ENCODE data around the gene SSTR4.

The SSTR4 gene

DNA sequence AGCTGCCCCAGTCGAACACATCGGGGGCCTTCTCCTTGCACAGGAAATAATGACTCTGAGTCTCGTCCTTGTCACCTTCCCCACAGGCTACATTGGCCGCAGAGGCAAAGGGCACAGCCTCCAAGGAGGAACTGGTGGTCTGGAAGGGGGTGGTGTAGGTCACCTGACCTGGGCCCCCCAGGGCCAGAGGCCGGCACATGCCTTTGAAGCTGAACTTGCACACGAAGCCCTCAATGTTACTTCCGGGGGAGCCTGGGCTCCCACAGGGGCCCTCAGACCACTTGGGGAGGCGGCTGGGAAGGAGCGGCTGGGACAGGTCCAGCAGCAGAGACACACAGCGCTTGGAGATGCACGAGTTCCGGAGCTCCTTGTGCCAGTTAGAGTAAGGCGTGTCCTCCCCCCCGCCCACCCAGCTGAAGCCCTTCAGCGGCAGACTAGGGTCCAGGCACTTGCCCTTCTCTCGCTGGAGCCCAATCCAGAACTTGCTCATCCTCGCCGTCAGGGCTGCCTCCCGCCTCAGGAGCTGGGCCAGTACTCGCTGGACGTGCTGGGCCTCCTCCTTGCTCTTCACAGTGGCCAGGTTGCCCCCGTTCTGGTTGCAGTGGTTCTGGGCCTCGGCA lies 50.4 kb downstream of the SSTR4 start:
- Histone ChIP-seq H3K23ac (ENCODE audit: low read depth, low read length, poor library complexity) (peak overlapping the region; percentile 70), H3K4me1 (ENCODE audit: control insufficient read depth in 2 of 2, insufficient read depth in 1 of 2, low read depth in 1 of 2, low read length in 2 of 2) (peaks cover 0 to 3% of the 10 kb centered on the region in 2 donors), H3K27ac (replicated peaks; ENCODE audit: low read length) (no peak overlapping the region), H3K4me2 (ENCODE audit: insufficient read depth, low read length, poor library complexity, severe bottlenecking) (no peak overlapping the region), H3K9me3 (replicated peaks in 1 of 2; ENCODE audit: control insufficient read depth in 2 of 2, insufficient read depth in 1 of 2, low read depth in 1 of 2, low read length in 2 of 2) (no peaks in the 10 kb centered on the region), H2BK15ac (ENCODE audit: low read length) (peak overlapping the region; percentile 81), H2AFZ (ENCODE audit: low read length) (peak overlapping the region; percentile 65), H2AK5ac (ENCODE audit: low read depth, low read length) (peak overlapping the region; percentile 47), H3K27me3 (ENCODE audit: control insufficient read depth in 3 of 3, insufficient read depth in 3 of 3, low read depth in 1 of 3, low read length in 3 of 3) (no peaks in the 10 kb centered on the region), H2BK120ac (ENCODE audit: low read depth, low read length) (no peak overlapping the region), H4K8ac (ENCODE audit: low read depth, low read length) (no peak overlapping the region), H3K4ac (ENCODE audit: low read length) (no peak overlapping the region), H4K91ac (ENCODE audit: low read depth, low read length, poor library complexity) (peak overlapping the region; percentile 16), H3K14ac (ENCODE audit: low read length) (peak overlapping the region; percentile 78), H3K36me3 (replicated peaks in 1 of 2; ENCODE audit: control insufficient read depth in 2 of 2, insufficient read depth in 2 of 2, low read length in 2 of 2) (no peaks in the 10 kb centered on the region), H3K9ac (ENCODE audit: low read depth, low read length, poor library complexity) (no peak overlapping the region), H3K4me3 (ENCODE audit: low read length in 2 of 2) (no peak overlapping the region), H3K18ac (ENCODE audit: low read length) (peak overlapping the region; percentile 89), H3K79me1 (ENCODE audit: low read depth, low read length) (no peaks in the 10 kb centered on the region), H2BK12ac (ENCODE audit: low read length) (peak overlapping the region; percentile 53), H2BK5ac (ENCODE audit: low read length) (no peak overlapping the region)
- WGBS, 2 donors (ENCODE audit: extremely low coverage in 2 of 2, insufficient read length in 2 of 2, insufficient replicate concordance in 1 of 2) = no CpG with 5 or more reads among the region's 23 CpGs
- DNase-seq (ENCODE audit: low spot score) = no peak

DNA sequence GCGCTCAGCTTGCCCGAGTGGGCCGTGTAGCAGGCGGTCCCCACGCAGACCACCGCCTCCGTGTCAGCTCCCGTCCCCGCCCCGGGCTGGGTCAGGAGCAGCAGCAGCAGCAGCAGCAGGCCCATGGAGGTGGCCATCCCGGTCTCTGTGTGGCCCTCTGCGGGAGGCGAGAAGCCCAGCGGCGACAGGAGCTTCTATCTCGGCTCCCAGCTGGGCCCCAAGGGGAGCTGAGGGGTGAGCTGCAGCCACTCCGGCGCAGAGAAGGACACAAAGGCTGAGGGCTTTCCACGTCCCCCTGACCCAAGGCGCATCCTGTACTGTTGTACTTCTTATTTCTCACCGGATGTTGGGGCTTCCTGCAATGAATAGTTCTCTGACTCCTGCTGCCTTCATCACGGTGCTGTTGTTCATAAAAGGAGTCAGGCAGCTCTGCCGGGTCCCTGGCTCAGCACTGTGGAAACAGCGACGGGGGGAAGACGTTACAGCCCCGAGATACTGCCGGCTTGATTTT lies 51.0 kb downstream of the SSTR4 start, which contains the start of gene CD93:
Gene CD93 (minus strand): TSS at position 269 of the 511 bp plus-strand sequence. CDS start 132 bp downstream, at position 137.
- Histone ChIP-seq H3K9ac (ENCODE audit: low read depth, low read length, poor library complexity) (no peak within 1 kb of the TSS), H3K18ac (ENCODE audit: low read length) (peak within 1 kb of the TSS; percentile 89), H2BK5ac (ENCODE audit: low read length) (no peak within 1 kb of the TSS), H3K4ac (ENCODE audit: low read length) (no peak within 1 kb of the TSS), H3K79me1 (ENCODE audit: low read depth, low read length) (no peaks in the 10 kb centered on the region), H4K8ac (ENCODE audit: low read depth, low read length) (no peak within 1 kb of the TSS), H2BK12ac (ENCODE audit: low read length) (peak within 1 kb of the TSS; percentile 53), H2AFZ (ENCODE audit: low read length) (peak within 1 kb of the TSS; percentile 65), H2BK120ac (ENCODE audit: low read depth, low read length) (no peak within 1 kb of the TSS), H4K91ac (ENCODE audit: low read depth, low read length, poor library complexity) (peak within 1 kb of the TSS; percentile 16), H3K27me3 (ENCODE audit: control insufficient read depth in 3 of 3, insufficient read depth in 3 of 3, low read depth in 1 of 3, low read length in 3 of 3) (no peaks in the 10 kb centered on the region), H3K36me3 (replicated peaks in 1 of 2; ENCODE audit: control insufficient read depth in 2 of 2, insufficient read depth in 2 of 2, low read length in 2 of 2) (no peaks in the 10 kb centered on the region), H3K23ac (ENCODE audit: low read depth, low read length, poor library complexity) (peak within 1 kb of the TSS; percentile 70), H3K27ac (replicated peaks; ENCODE audit: low read length) (no peak within 1 kb of the TSS), H3K9me3 (replicated peaks in 1 of 2; ENCODE audit: control insufficient read depth in 2 of 2, insufficient read depth in 1 of 2, low read depth in 1 of 2, low read length in 2 of 2) (no peaks in the 10 kb centered on the region), H3K4me2 (ENCODE audit: insufficient read depth, low read length, poor library complexity, severe bottlenecking) (no peak within 1 kb of the TSS), H3K14ac (ENCODE audit: low read length) (peak within 1 kb of the TSS; percentile 78), H3K4me3 (ENCODE audit: low read length in 2 of 2) (no peak within 1 kb of the TSS), H2AK5ac (ENCODE audit: low read depth, low read length) (peak within 1 kb of the TSS; percentile 47), H3K4me1 (ENCODE audit: control insufficient read depth in 2 of 2, insufficient read depth in 1 of 2, low read depth in 1 of 2, low read length in 2 of 2) (peaks cover 0 to 3% of the 10 kb centered on the region in 2 donors), H2BK15ac (ENCODE audit: low read length) (peak within 1 kb of the TSS; percentile 81)
- WGBS, 2 donors (ENCODE audit: extremely low coverage in 2 of 2, insufficient read length in 2 of 2, insufficient replicate concordance in 1 of 2) = no CpG with 5 or more reads among the region's 28 CpGs
- no peak for DNase-seq (ENCODE audit: low spot score)

DNA sequence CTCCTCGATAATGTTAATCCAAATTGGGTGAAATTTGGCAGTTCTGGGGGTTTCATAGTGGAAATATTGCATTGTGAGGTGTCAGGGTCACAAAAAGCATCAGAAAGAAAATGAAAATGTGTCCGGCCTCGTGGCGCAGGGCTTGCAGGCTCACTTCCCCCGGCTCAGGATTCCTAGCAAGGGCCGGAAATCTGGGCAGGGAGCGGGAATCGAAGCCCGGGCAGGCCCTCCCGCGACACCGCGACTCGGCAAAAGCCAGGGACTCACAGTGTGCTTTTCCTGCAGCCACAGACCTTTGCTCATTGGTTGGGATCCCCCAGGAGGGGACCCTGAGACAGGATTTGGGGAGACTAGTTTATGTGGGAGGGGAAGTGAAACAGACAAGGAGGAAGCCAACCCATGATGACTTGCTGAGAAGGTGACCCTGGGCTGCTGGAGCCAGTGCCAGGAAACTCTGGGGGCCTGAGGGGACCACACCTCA lies 51.9 kb downstream of the SSTR4 start:
- Histone ChIP-seq H2BK12ac (ENCODE audit: low read length) (no peak overlapping the region), H3K4me2 (ENCODE audit: insufficient read depth, low read length, poor library complexity, severe bottlenecking) (no peak overlapping the region), H3K9ac (ENCODE audit: low read depth, low read length, poor library complexity) (no peak overlapping the region), H2BK120ac (ENCODE audit: low read depth, low read length) (no peak overlapping the region), H3K4me1 (ENCODE audit: control insufficient read depth in 2 of 2, insufficient read depth in 1 of 2, low read depth in 1 of 2, low read length in 2 of 2) (peaks cover 0 to 3% of the 10 kb centered on the region in 2 donors), H3K4me3 (ENCODE audit: low read length in 2 of 2) (no peak overlapping the region), H2AFZ (ENCODE audit: low read length) (peak overlapping the region; percentile 65), H3K4ac (ENCODE audit: low read length) (no peak overlapping the region), H3K23ac (ENCODE audit: low read depth, low read length, poor library complexity) (no peak overlapping the region), H2BK15ac (ENCODE audit: low read length) (no peak overlapping the region), H4K91ac (ENCODE audit: low read depth, low read length, poor library complexity) (no peak overlapping the region), H3K9me3 (replicated peaks in 1 of 2; ENCODE audit: control insufficient read depth in 2 of 2, insufficient read depth in 1 of 2, low read depth in 1 of 2, low read length in 2 of 2) (no peaks in the 10 kb centered on the region), H2BK5ac (ENCODE audit: low read length) (no peak overlapping the region), H3K27me3 (ENCODE audit: control insufficient read depth in 3 of 3, insufficient read depth in 3 of 3, low read depth in 1 of 3, low read length in 3 of 3) (no peaks in the 10 kb centered on the region), H3K18ac (ENCODE audit: low read length) (no peak overlapping the region), H3K27ac (replicated peaks; ENCODE audit: low read length) (no peak overlapping the region), H3K79me1 (ENCODE audit: low read depth, low read length) (no peaks in the 10 kb centered on the region), H3K14ac (ENCODE audit: low read length) (no peak overlapping the region), H4K8ac (ENCODE audit: low read depth, low read length) (no peak overlapping the region), H3K36me3 (replicated peaks in 1 of 2; ENCODE audit: control insufficient read depth in 2 of 2, insufficient read depth in 2 of 2, low read length in 2 of 2) (no peaks in the 10 kb centered on the region), H2AK5ac (ENCODE audit: low read depth, low read length) (no peak overlapping the region)
- DNase-seq (ENCODE audit: low spot score) = no peak
- WGBS, 2 donors (ENCODE audit: extremely low coverage in 2 of 2, insufficient read length in 2 of 2, insufficient replicate concordance in 1 of 2) = no CpG with 5 or more reads among the region's 14 CpGs

DNA sequence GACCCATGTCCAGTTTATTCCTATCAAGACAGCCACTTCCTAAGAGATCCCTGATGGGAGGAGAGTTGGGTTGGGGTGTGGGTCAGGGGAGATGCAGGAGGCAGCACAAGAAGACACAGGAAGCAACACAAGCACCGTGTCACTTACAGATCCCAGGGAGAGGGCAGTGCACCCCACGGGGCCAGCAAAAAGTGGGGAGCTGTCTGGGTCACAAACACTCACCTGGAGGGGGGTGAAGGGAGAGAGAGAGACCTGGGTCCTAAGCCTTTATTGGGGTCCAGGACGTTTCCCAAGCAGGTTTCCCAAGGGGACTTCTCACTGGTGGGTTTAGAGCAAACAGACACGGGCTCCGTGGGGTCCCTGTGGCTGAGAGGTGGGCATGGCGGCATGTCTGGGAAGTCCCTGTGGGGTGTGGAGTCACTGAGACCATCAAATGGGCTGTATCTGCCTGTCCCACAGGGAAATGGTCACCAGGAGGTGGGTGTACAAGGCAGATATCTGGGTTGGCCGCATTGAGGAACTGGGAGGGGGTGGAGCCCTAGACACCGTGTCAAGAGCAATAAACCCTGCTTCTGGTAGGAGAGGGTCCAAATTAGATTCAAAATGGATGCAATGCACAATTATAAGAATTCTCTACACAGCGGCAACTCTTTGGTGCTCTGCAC lies 52.6 kb downstream of the SSTR4 start:
- Histone ChIP-seq H2BK5ac (ENCODE audit: low read length) (no peak overlapping the region), H3K9ac (ENCODE audit: low read depth, low read length, poor library complexity) (no peak overlapping the region), H3K4ac (ENCODE audit: low read length) (no peak overlapping the region), H3K14ac (ENCODE audit: low read length) (no peak overlapping the region), H2AK5ac (ENCODE audit: low read depth, low read length) (peak overlapping the region; percentile 51), H3K23ac (ENCODE audit: low read depth, low read length, poor library complexity) (no peak overlapping the region), H3K79me1 (ENCODE audit: low read depth, low read length) (no peaks in the 10 kb centered on the region), H3K27me3 (ENCODE audit: control insufficient read depth in 3 of 3, insufficient read depth in 3 of 3, low read depth in 1 of 3, low read length in 3 of 3) (no peaks in the 10 kb centered on the region), H3K36me3 (replicated peaks in 1 of 2; ENCODE audit: control insufficient read depth in 2 of 2, insufficient read depth in 2 of 2, low read length in 2 of 2) (no peaks in the 10 kb centered on the region), H4K91ac (ENCODE audit: low read depth, low read length, poor library complexity) (no peak overlapping the region), H3K9me3 (replicated peaks in 1 of 2; ENCODE audit: control insufficient read depth in 2 of 2, insufficient read depth in 1 of 2, low read depth in 1 of 2, low read length in 2 of 2) (no peaks in the 10 kb centered on the region), H4K8ac (ENCODE audit: low read depth, low read length) (no peak overlapping the region), H3K4me3 (ENCODE audit: low read length in 2 of 2) (no peak overlapping the region), H2AFZ (ENCODE audit: low read length) (no peak overlapping the region), H2BK120ac (ENCODE audit: low read depth, low read length) (no peak overlapping the region), H3K4me1 (ENCODE audit: control insufficient read depth in 2 of 2, insufficient read depth in 1 of 2, low read depth in 1 of 2, low read length in 2 of 2) (peaks cover 0 to 3% of the 10 kb centered on the region in 2 donors), H3K4me2 (ENCODE audit: insufficient read depth, low read length, poor library complexity, severe bottlenecking) (no peak overlapping the region), H3K18ac (ENCODE audit: low read length) (peak overlapping the region; percentile 68), H3K27ac (replicated peaks; ENCODE audit: low read length) (no peak overlapping the region), H2BK15ac (ENCODE audit: low read length) (no peak overlapping the region), H2BK12ac (ENCODE audit: low read length) (no peak overlapping the region)
- DNase-seq (ENCODE audit: low spot score) = no peak
- WGBS, 2 donors (ENCODE audit: extremely low coverage in 2 of 2, insufficient read length in 2 of 2, insufficient replicate concordance in 1 of 2) = no CpG with 5 or more reads among the region's 9 CpGs

Measured in neuronal stem cell (in vitro differentiated cells).